Peyer's patch (tissue), 4 donors: ENCODE results near the gene ERH. TPM values are rescaled to one million over a fixed set of nuclear protein-coding genes. Genes with fewer than 3 reads are reported as not detected.

Source experiments
- DNase-seq, 3 donors: peaks; one replicate each; pipeline ENCODE4 v3.0.0-alpha.2; 2017 to 2019
- H3K27ac ChIP-seq, 4 donors: fragments of 200-600 bp; sonication (generic); one replicate each; pipeline ENCODE4 v1.5.1; 2016 to 2019
- H3K27me3 ChIP-seq, 2 donors: fragments of 200-600 bp; sonication (generic); one replicate each; pipeline ENCODE4 v1.5.1; 2019
- H3K36me3 ChIP-seq, 3 donors: fragments of 200-600 bp; sonication (generic); one replicate each; pipeline ENCODE4 v1.5.1; 2016 to 2019
- H3K4me1 ChIP-seq, 4 donors: fragments of 200-600 bp; sonication (generic); one replicate each; pipeline ENCODE4 v1.5.1; 2016 to 2019
- H3K4me3 ChIP-seq, 4 donors: fragments of 200-600 bp; sonication (generic); 1 replicate in 3 of 4; 2 replicates in 1 of 4; pipeline ENCODE4 v1.5.1; 2016 to 2019; ENCODE audit warnings: mild to moderate bottlenecking in 1 of 4
- H3K9me3 ChIP-seq, 4 donors: fragments of 200-600 bp; sonication (generic); one replicate each; pipeline ENCODE4 v1.5.1; 2016 to 2019; ENCODE audit warnings: mild to moderate bottlenecking in 1 of 4
- POLR2A ChIP-seq, 2 donors: fragments of 450-650 bp; IDR thresholded peaks; one replicate each; pipeline ENCODE4 v1.5.1; 2017; ENCODE audit warnings: antibody characterized with exemption in 2 of 2, mild to moderate bottlenecking in 2 of 2, moderate library complexity in 2 of 2
- total RNA-seq, 4 donors: library from RNA; depleted of rRNA; stranded (reverse); fragments of >200 nt; gene quantifications; one replicate each; pipeline ENCODE4 v1.1.0, GENCODE V29; 2016
- TF ChIP-seq, protein P1 (sequence below), 6 experiments: fragments of 450-650 bp in 4 of 6; fragments of 200-600 bp in 2 of 6; sonication (generic) in 1 of 6; IDR thresholded peaks; one replicate each; pipeline ENCODE4 v1.5.1; 2017 to 2019; ENCODE audit warnings: antibody characterized with exemption in 6 of 6, mild to moderate bottlenecking in 3 of 6, moderate library complexity in 1 of 6

ERH gene
- total RNA-seq, 4 donors from 2014 or later, result 35.2 to 99.9 (median 50.4) TPM

DNA sequence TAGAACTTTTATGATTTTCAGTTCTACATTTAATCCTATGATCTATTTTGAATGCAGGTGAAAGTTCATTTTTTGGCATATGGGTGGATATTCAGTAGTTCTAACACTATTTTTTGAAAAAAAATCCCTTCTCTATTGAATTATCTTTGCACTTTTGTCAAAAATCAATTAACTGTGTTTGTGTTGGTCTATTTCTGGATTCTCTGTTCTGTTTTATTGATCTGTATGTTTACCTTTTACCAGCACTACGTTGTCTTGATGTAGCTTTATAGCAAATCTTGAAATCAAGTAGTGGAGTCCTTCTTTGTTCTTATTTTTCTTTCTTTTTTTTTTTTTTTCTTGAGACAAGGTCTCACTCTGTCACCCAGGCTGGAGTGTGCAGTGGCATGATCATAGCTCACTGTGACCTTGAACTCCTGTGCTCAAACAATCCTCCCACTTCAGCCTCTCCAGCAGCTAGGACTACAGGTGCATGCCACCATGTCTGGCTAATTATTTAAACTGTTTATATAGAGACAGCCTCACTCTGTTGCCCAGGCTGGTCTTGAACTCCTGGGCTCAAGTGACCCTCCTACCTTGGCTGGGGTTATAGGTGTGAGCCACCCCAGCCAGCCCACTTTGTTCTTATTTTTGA lies 32.3 kb upstream of the ERH start:
- Histone ChIP-seq H3K4me3 (no peak overlapping the region), H3K27ac (no peak overlapping the region), H3K4me1 (no peaks in the 10 kb centered on the region), H3K9me3 (no peaks in the 10 kb centered on the region), H3K36me3 (peaks cover 0 to 29% (median 0%) of the 10 kb centered on the region in 3 donors), H3K27me3 (no peaks in the 10 kb centered on the region)
- DNase-seq, result no peak
- TF ChIP-seq POLR2A (IDR thresholded peaks at IDR 0.05), result no peak
- TF ChIP-seq, protein P1, sequence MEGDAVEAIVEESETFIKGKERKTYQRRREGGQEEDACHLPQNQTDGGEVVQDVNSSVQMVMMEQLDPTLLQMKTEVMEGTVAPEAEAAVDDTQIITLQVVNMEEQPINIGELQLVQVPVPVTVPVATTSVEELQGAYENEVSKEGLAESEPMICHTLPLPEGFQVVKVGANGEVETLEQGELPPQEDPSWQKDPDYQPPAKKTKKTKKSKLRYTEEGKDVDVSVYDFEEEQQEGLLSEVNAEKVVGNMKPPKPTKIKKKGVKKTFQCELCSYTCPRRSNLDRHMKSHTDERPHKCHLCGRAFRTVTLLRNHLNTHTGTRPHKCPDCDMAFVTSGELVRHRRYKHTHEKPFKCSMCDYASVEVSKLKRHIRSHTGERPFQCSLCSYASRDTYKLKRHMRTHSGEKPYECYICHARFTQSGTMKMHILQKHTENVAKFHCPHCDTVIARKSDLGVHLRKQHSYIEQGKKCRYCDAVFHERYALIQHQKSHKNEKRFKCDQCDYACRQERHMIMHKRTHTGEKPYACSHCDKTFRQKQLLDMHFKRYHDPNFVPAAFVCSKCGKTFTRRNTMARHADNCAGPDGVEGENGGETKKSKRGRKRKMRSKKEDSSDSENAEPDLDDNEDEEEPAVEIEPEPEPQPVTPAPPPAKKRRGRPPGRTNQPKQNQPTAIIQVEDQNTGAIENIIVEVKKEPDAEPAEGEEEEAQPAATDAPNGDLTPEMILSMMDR (IDR thresholded peaks at IDR 0.05), result no peak

DNA sequence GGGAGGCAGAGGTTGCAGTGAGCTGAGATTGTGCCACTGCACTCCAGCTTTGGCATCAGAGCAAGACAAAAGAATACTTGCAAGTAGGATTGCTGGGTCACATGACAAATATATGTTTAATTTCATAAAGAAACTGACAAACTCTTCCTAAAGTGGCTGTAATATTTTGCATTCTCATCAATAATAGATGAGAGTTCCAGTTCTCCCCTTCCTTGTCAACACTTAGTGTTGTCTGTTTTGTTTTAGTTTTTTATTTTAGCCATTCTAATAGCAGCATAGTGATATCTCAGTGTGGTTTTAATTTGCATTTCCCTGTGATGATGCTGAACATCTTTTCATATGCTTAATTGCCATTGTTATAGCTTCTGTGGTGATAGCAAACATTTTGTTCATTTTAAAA lies 31.5 kb upstream of the ERH start:
- no peak for DNase-seq
- no peak overlapping the region for H3K4me3 ChIP-seq
- H3K27ac ChIP-seq, result no peak overlapping the region
- H3K27me3 ChIP-seq, result no peaks in the 10 kb centered on the region
- no peaks in the 10 kb centered on the region for H3K9me3 ChIP-seq
- H3K36me3 ChIP-seq, result peaks cover 0 to 36% (median 0%) of the 10 kb centered on the region in 3 donors
- TF ChIP-seq, protein P1 (IDR thresholded peaks at IDR 0.05), result no peak
- no peak for TF ChIP-seq POLR2A (IDR thresholded peaks at IDR 0.05)
- H3K4me1 ChIP-seq, result no peaks in the 10 kb centered on the region

DNA sequence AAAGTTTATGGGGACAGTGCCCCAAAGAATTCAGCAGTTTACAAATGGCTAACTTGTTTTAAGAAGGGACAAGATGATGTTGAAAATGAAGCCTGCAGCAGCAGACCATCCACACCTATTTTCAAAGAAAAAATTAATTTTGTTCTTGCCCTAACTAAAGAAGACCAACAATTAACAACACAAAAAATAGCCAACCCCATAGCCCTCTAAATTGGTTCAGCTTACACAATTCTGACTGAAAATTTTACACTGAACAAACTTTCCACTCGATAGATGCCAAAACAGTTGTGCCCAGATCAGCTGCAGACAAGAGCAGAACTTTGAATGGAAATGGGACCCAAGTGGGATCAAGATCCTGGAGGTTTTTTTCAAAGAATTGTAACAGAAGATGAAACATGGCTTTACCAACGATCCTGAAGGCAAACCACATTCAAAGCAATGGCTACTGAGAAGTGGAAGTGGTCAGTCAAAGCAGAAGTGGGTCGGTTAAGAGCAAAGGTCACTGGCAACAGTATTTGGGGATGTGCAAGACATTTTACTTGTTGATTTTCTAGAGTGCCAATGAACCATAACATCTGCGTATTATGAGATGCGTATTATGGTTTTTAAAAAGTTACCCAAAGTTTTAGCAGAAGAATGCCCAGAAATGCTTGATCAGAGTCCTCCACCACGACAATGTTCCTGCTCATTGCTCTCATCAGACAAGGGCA lies 30.3 kb upstream of the ERH start:
- Histone ChIP-seq H3K36me3 (peaks cover 0 to 39% (median 0%) of the 10 kb centered on the region in 3 donors), H3K9me3 (no peaks in the 10 kb centered on the region), H3K27ac (no peak overlapping the region), H3K4me1 (no peaks in the 10 kb centered on the region), H3K27me3 (no peaks in the 10 kb centered on the region), H3K4me3 (no peak overlapping the region)
- TF ChIP-seq, protein P1 (IDR thresholded peaks at IDR 0.05), result no peak
- TF ChIP-seq POLR2A (IDR thresholded peaks at IDR 0.05), result no peak
- no peak for DNase-seq

DNA sequence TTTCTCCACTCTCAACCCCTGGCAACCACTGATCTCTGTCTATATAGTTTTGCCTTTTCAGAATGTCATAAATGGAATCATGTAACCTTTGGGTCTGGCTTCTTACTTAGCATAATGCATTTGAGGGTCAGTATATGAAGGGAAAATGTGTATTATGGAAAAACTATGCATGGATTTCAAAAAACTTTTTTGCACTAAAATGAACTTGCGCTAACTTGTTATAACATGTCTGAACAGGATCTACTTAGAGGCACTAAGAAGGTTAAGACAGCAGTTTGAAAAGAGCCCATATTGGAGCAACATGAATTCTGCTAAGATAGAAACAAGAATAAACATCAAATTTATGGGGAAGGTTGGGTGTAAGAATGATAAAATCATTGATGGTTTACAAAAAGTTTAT lies 29.5 kb upstream of the ERH start:
- no peak for DNase-seq
- Histone ChIP-seq H3K27ac (no peak overlapping the region), H3K4me3 (no peak overlapping the region), H3K9me3 (no peaks in the 10 kb centered on the region), H3K36me3 (peaks cover 0 to 39% (median 0%) of the 10 kb centered on the region in 3 donors), H3K27me3 (no peaks in the 10 kb centered on the region), H3K4me1 (no peaks in the 10 kb centered on the region)
- TF ChIP-seq, protein P1 (IDR thresholded peaks at IDR 0.05), result no peak
- TF ChIP-seq POLR2A (IDR thresholded peaks at IDR 0.05), result no peak

DNA sequence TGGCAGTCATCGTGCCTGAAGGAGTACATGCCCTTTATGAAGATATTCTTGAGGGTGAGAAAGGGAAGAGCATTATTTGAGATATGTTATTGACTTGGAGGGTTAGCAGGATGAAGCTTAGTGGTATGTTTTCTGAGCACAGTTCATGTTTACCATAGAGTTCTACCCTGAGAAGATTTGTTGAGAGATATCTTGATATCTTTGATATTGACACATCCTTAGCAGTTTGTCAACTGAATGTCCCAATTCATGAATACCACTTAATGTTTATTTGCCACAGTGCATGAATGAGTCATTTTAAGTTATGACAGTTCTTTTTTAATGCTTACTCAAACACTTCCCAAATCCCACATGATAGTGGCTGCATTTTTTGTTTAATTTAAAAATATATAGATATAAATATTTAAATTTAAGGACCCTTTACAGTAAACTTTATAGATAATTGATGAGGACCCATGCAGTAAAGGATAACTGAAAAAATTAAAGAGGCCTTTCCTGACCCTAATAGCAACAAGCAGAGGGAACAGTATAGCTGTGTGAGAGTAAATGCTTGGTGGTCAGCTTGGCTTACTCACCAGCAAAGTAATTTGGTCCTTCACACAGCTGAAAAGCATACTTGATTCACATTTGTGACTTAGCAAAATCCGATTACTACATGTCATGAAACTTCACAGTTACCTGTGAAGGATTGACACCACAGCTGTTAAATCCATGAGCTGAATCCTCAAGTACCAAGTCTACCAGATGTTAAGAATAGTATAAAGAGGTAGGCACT lies 26.2 kb upstream of the ERH start:
- Histone ChIP-seq H3K9me3 (no peaks in the 10 kb centered on the region), H3K27me3 (no peaks in the 10 kb centered on the region), H3K36me3 (peaks cover 0 to 39% (median 0%) of the 10 kb centered on the region in 3 donors), H3K4me3 (no peak overlapping the region), H3K4me1 (no peaks in the 10 kb centered on the region), H3K27ac (no peak overlapping the region)
- no peak for DNase-seq
- TF ChIP-seq, protein P1 (IDR thresholded peaks at IDR 0.05), result no peak
- no peak for TF ChIP-seq POLR2A (IDR thresholded peaks at IDR 0.05)
